Epidermal melanocyte (primary cell): Measurements from ENCODE around the gene APOC3.

Source experiments
- DNase-seq: peaks from one replicate; pipeline ENCODE4 v3.0.0; 2011; ENCODE audit warnings: low spot score; ENCODE audit not compliant: insufficient read length

APOC3 gene

GRCh38 chr11:116873381-116873780, 43.7 kb downstream of the APOC3 start:
- no peak for DNase-seq

- DNase-seq: no peak
These were observed 44.5 kb downstream of the APOC3 start for GRCh38 chr11:116874251-116874650.

GRCh38 chr11:116875194-116875593, 45.5 kb downstream of the APOC3 start:
- no peak for DNase-seq

DNA sequence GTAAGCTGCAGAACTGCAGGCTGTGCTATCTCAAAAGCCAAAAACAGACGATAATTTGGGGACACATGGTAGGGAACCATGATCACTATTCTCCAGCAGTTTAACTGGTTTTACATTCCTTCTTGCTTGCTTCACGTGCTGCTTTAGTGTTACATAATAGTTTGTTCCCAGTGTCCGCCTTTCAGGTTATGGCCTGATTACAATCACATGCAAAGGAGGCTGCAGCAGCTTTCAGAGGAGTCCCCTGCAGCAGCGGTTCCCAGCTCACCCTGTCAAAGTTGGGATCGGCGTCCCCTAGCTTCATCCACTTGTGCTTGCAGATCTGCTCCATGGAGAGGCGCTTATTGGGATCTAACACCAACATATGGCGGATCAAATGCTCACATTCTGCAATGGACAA, 46.9 kb downstream of the APOC3 start:
- DNase-seq: no peak

DNA sequence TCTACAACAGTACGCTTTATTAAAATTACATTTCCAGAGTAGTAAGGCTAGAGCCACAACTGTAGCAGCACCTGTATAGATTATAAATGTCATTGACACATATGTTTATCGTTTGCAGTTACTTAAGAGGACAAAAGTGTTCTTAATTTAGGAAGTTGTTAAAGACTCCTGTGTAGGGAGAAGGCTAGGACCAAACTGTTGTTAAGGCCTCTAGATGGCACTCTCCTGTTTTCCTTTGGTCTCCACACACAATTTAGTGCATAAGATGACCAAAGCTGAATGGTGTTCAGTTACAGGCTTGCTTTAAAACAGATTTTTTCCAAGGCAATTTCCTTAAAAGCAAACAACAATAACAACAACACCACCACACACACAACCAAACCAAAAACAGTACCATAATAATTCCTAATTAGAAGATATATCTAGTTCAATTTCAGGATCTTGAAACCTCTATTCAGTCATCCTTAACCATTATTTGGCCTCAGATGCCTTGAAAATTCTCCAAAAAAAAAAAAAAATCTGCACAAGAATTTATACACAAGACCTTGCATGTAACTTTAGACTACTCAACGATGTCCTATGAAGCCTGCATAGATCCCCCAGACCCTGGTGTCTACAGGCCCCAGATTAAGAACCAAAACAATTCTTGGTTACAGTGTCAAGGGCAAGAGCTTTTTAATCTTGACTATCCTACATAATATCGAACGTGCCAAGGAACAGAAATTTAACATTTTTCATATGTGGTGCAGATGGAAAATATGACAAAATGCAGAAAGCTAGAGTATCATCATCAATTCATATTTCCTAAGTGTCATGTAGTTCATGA, 50.3 kb downstream of the APOC3 start:
- peak; percentile 78 for DNase-seq

DNA sequence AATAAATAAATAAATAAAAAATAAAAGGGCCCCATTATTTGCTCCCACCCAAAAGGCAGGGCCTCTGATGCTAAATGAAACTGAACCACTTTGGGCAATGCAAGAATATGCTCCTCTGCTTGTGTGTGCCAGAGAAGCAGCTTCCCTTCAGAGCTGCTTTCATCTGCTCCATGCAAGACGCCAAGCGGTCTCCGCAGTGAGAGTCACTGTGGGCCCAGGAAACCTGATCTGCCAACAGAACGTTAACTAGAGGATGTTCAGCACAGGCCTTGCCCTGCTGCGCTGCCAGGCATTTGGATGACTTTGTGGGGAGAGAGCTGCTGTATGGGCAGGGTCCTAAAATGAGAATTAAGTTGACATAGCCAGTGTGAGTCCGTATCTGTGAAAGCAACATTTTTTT, 51.4 kb downstream of the APOC3 start:
- DNase-seq: no peak

- DNase-seq: peak; percentile 38
These were observed 52.7 kb downstream of the APOC3 start for GRCh38 chr11:116882386-116882785.
